DMS 273 (cell line): Measurements from ENCODE around the gene MRPS16.

Experiments used
- DNase-seq: peaks from one replicate; lab custom pipeline; 2025; ENCODE audit not compliant: unreplicated experiment; lab: John Stamatoyannopoulos, UW

MRPS16 gene

GRCh38 chr10:73205081-73205480 lies 47.4 kb downstream of the MRPS16 start:
- no peak for DNase-seq
